B cell (primary cell): ENCODE results near the gene CTTNBP2NL.

Experiments
- CTCF ChIP-seq: fragments of 200-600 bp; IDR thresholded peaks from one replicate; pipeline ENCODE4 v1.8.0; 2022; ENCODE audit warnings: antibody characterized with exemption, mild to moderate bottlenecking
- EZH2 ChIP-seq: IDR thresholded peaks from 2 replicates; pipeline ENCODE4 v1.6.1; 2012; ENCODE audit warnings: borderline replicate concordance, low read depth, mild to moderate bottlenecking, moderate library complexity, low read length; ENCODE audit not compliant: insufficient read depth, poor library complexity, severe bottlenecking

GRCh38 chr1:112423207-112423606 is 27.2 kb downstream of the CTTNBP2NL start:
- TF ChIP-seq CTCF: no peak
- TF ChIP-seq EZH2: no peak
